GM12891 (cell line): ENCODE measurements around the gene COX19.

Source experiments
- DNase-seq: peaks from one replicate; pipeline ENCODE4 v3.0.0; 2011; ENCODE audit warnings: low spot score; ENCODE audit not compliant: insufficient read length
- FAIRE-seq: peaks from 2 replicates; lab custom pipeline; 2011; peaks lifted over from hg19 to GRCh38; lab: Jason Lieb, UNC
- PAX5 ChIP-seq: IDR thresholded peaks from 2 replicates; pipeline ENCODE4 v1.6.1; 2011; ENCODE audit warnings: low read length, moderate library complexity, mild to moderate bottlenecking; ENCODE audit not compliant: insufficient read depth, severe bottlenecking
- POLR2A ChIP-seq: IDR thresholded peaks from 2 replicates; pipeline ENCODE4 v1.6.1; 2011; ENCODE audit warnings: low read depth, low read length, control low read depth
- POLR2AphosphoS5 ChIP-seq: IDR thresholded peaks from 2 replicates; pipeline ENCODE4 v1.6.1; 2011; ENCODE audit warnings: low read depth, low read length, control low read depth
- POU2F2 ChIP-seq: IDR thresholded peaks from 2 replicates; pipeline ENCODE4 v1.6.1; 2011; ENCODE audit warnings: low read depth, mild to moderate bottlenecking, control low read depth, low read length, moderate library complexity
- SPI1 ChIP-seq: IDR thresholded peaks from 2 replicates; pipeline ENCODE4 v1.6.1; 2011; ENCODE audit warnings: low read depth, low read length, control low read depth
- TAF1 ChIP-seq: IDR thresholded peaks from 2 replicates; pipeline ENCODE4 v1.6.1; 2011; ENCODE audit warnings: low read depth, low read length, control low read depth

The COX19 gene

DNA sequence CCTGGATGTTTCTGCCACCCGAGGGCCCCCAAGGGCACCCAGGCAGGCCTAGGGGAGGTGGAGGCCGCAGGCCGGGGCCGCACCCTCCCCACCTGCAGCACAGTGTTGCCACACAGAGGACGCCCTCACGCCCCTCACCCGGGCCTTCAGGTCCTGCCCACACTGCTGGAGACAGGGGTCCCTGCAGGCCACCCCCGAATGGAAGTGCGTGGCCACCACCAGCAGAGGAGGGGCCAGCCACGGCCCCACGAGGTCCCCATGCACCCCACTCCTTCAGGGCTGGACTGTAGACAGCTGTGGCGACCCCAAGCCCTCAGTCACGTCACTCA is 56.3 kb downstream of the COX19 start:
- no peak for TF ChIP-seq POLR2AphosphoS5
- no peak for TF ChIP-seq PAX5
- TF ChIP-seq POU2F2: no peak
- no peak for TF ChIP-seq TAF1
- DNase-seq: no peak
- FAIRE-seq: no peak

DNA sequence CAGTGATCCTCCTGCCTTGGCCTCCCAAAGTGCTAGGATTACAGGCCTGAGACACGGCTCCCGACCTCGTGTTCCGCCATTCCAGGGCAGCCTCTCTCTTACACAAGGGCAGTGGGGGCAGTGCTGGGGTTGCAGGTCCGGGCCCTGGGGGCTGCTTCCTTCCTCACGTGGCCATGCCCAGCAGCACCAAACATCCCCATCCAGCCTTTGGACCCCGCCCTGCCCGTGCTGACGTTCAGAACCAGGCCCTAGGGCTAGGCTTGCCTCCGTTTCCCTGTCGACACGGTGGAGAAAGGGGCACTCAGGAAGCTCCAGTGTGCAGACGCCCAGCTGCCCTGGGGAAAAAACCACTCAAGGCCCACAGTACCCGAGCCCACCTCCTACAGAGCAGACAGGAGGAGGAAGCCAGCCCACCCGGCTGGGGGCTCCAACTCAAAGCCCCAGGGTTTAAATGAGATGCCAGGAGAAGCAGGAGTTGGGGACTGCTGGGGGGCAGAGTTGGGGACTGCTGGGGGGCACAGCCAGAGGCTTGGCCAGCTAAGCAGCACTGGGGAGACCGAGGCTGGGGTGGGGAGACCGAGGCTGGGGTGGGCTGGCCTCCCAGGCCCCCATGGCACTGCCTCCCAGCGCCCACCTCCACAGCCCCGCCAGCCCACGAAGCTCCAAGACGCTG is 56.8 kb downstream of the COX19 start:
- no peak for TF ChIP-seq TAF1
- FAIRE-seq (no peak), DNase-seq (no peak)

DNA sequence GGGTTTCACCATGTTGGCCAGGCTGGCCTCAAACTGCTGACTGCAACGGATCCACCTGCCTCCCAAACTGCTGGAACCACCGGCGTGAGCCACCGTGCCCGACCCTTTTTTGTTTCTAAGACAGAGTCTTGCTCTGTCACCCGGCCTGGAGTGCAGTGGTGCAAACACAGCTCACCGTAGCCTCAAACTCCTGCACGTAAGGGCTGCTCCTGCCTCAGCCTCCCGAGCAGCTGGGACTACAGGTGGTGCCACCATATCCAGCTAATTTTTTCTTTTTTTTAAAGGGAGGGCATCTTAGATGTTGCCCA is 57.3 kb downstream of the COX19 start:
- DNase-seq (no peak), FAIRE-seq (no peak)
- TF ChIP-seq POLR2AphosphoS5: no peak
- no peak for TF ChIP-seq POU2F2
- TF ChIP-seq TAF1: no peak
- no peak for TF ChIP-seq POLR2A
- TF ChIP-seq PAX5: no peak
- TF ChIP-seq SPI1: no peak

DNA sequence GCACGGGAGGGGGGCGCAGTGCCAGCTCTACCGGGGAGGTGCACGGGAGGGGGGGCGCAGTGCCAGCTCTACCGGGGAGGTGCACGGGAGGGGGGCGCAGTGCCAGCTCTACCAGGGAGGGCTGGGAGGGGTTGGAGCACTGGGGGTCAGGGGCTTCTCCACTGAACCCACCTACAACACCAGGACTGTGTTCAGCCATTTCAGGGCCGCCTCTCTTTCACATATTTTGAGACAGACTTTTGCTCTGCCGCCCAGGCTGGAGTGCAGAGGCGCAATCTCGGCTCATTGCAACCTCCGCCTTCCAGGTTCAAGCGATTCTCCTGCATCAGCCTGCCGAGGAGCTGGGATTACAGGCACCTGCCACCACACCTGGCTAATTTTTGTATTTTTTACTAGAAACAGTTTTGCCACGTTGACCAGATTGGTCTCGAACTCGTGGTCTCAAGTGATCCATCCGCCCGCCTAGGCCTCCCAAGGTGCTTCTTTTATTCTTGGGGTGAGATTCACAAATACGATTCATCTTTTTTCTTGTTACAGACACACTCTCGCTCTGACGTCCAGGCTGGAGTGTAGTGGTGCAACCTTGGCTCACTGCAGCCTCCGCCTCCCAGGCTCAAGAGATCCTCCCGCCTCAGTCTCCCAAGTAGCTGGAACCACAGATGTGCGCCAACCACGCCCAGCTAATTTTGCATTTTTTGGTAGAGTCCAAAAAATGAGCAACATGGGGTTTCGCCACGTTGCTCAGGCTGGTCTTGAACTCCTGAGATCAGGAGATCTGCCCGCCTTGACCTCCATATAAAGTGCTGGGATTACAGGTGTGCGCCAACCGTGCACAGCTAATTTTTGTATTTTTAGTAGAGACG is 57.9 kb downstream of the COX19 start:
- TF ChIP-seq PAX5 (no peak), POLR2A (no peak), TAF1 (no peak), POLR2AphosphoS5 (no peak), POU2F2 (no peak), SPI1 (no peak)
- no peak for FAIRE-seq
- no peak for DNase-seq

DNA sequence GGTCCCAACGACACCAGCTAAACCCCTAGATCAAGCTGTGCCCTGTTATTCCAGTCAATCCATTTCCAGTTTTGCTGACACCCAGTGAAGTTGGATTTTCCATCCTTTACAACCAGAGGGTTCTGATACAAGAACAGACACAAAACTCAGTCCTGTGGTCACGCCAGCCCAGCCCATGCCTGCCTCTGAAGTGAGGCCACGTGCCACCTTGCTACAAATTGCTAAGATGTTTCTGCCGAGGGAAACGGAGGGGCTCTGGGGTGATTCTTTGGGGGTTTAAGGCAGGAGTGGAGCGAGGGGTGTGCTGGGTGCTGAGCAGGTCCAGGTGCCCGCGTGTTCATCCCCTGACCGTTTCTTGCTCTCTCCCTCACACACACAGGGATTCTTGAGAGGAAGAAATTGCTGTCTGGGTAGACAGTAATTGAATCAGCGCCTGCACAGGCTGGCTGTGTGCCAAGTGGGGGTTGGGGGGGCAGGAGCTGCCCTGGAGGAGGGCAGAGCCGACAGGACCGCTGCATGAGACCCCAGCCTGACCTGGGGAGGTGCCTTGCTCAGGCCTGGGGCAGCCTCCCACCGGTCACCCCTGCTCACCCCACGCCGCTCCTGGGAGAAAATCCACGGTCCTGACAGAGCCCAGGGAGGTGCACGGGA is 58.9 kb downstream of the COX19 start:
- DNase-seq: no peak
- no peak for FAIRE-seq
- TF ChIP-seq POLR2AphosphoS5: no peak
- TF ChIP-seq PAX5: no peak
- TF ChIP-seq SPI1: no peak
- no peak for TF ChIP-seq TAF1
- no peak for TF ChIP-seq POU2F2
- TF ChIP-seq POLR2A: no peak
